ENCODE measurements around the gene PLAC8. TPM values are rescaled to one million over a fixed set of nuclear protein-coding genes. Genes with fewer than 3 reads are reported as not detected.
"Not testable (repeated sequence)": the region's sequence is repeated elsewhere in the genome, so short reads cannot be mapped to it uniquely, and the experiment has no call there.

PLAC8 gene
- total RNA-seq, 4 donors from 2014 or later, result 0.78 to 3.5 (median 2.0) TPM

DNA sequence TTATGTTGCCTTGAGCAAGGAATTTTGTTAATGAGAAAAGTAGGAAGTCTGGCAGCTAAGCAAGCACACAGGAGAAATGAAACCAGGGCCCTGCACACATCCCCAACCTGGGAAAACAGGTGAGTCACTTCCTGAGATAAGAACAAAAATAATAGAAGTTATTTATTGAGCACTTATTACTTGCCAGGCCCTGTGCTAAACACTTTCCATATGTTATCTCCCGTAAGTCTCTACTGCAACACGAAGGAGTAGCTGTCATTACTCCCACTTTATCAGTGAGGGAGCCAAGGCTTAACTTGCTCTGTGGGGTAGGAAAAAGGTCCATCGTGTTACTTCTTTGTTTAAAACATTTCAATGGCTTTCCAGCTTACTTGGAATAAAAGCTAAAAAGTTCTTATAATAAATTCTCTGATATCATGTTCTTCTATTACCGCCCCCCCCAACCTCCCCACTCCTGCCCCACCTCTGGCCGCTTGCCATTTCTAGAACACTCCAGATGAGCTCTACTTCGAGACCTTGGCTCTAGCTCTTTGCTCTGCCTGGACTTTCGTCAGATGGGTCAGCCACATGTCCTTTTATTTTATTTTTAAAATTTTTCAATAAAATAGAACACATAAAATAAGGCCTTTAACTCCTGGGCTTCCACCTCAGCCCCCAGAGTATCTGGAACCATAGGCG lies 36.3 kb upstream of the PLAC8 start:
- Histone ChIP-seq H3K27me3 (no peaks in the 10 kb centered on the region), H3K9me3 (no peaks in the 10 kb centered on the region), H3K4me1 (no peaks in the 10 kb centered on the region), H3K36me3 (no peaks in the 10 kb centered on the region), H3K4me3 (no peak overlapping the region), H3K27ac (replicated peaks in 1 of 4) (no peak overlapping the region)
- WGBS, result 73% methylated on average over 8 of the region's 8 CpGs
- no peak for DNase-seq (ENCODE audit: extremely low spot score)
- no peak for TF ChIP-seq POLR2A (IDR thresholded peaks at IDR 0.05; ENCODE audit: low read depth)
- no peak for TF ChIP-seq EP300 (IDR thresholded peaks at IDR 0.05)
- TF ChIP-seq, protein P1, sequence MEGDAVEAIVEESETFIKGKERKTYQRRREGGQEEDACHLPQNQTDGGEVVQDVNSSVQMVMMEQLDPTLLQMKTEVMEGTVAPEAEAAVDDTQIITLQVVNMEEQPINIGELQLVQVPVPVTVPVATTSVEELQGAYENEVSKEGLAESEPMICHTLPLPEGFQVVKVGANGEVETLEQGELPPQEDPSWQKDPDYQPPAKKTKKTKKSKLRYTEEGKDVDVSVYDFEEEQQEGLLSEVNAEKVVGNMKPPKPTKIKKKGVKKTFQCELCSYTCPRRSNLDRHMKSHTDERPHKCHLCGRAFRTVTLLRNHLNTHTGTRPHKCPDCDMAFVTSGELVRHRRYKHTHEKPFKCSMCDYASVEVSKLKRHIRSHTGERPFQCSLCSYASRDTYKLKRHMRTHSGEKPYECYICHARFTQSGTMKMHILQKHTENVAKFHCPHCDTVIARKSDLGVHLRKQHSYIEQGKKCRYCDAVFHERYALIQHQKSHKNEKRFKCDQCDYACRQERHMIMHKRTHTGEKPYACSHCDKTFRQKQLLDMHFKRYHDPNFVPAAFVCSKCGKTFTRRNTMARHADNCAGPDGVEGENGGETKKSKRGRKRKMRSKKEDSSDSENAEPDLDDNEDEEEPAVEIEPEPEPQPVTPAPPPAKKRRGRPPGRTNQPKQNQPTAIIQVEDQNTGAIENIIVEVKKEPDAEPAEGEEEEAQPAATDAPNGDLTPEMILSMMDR (IDR thresholded peaks at IDR 0.05), result no peak
- TF ChIP-seq POLR2AphosphoS5 (IDR thresholded peaks at IDR 0.05), result no peak
- intact Hi-C loops (cut with DNase I), result no loop called here

DNA sequence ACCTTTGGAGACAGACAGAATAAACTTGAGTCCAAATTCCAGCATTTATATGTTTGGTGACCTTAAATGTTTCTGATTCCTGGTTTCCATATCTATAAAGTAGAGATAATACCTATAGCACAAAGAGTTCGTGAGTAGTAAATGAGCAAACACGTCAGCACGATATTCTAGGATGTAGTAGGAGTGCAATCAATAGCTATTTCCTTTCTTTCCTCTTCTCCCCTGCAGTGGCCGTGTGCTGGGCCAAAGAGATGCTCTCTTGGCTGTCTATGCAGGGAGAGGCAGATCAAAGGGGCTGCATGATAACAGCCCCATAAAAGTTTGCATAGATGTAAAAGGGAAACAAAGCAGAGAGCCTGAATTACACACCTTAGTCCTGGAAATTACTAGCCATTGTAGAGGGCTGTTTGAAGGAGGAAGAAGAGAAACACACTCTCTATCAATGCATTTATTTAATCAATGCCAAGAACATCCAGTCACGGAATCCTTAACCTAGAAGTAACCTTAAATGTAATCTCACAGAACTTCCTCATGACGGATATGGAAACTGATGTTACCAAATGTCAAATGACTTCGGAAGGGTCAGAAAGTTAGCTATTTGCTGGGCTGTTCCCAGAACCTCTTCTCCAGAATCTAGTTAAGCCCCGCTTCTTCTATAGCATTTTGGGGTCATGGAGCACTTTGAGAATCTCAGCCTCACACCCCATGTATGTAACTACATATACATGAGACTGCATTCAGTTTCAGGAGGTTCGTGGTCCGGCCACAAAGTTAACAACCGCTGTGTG lies 35.5 kb upstream of the PLAC8 start:
- no peak overlapping the region for H3K27ac ChIP-seq (replicated peaks in 1 of 4)
- no peaks in the 10 kb centered on the region for H3K4me1 ChIP-seq
- 67% methylated on average over 11 of the region's 11 CpGs for WGBS
- no peaks in the 10 kb centered on the region for H3K36me3 ChIP-seq
- no peak for TF ChIP-seq EP300 (IDR thresholded peaks at IDR 0.05)
- TF ChIP-seq, protein P1 (IDR thresholded peaks at IDR 0.05), result no peak
- no peak for TF ChIP-seq POLR2A (IDR thresholded peaks at IDR 0.05; ENCODE audit: low read depth)
- no peak for TF ChIP-seq POLR2AphosphoS5 (IDR thresholded peaks at IDR 0.05)
- no peak for DNase-seq (ENCODE audit: extremely low spot score)
- no peaks in the 10 kb centered on the region for H3K27me3 ChIP-seq
- intact Hi-C loops (cut with DNase I), result no loop called here
- no peaks in the 10 kb centered on the region for H3K9me3 ChIP-seq
- no peak overlapping the region for H3K4me3 ChIP-seq

DNA sequence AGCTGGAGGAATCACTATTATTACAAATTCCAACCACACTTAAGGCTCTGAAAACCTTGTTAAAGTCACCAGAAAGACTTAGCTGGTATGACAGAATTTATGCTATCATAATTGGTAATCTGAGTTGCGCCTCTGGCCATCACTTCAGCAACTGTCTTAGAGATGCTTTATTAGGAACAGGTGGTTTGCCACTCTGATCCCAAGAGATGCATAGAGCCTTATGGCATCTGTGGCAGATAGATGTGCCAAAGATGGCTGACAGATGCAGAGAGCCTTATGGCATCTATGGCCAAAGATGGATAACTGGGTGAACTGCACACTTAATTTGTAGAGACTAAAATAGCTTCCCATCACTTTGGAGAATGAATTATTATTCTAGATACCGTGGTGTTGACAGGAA lies 32.3 kb upstream of the PLAC8 start:
- no peaks in the 10 kb centered on the region for H3K27me3 ChIP-seq
- TF ChIP-seq POLR2AphosphoS5 (IDR thresholded peaks at IDR 0.05) (no peak), EP300 (IDR thresholded peaks at IDR 0.05) (no peak)
- TF ChIP-seq, protein P1 (IDR thresholded peaks at IDR 0.05), result no peak
- H3K4me1 ChIP-seq, result no peaks in the 10 kb centered on the region
- no peak for DNase-seq (ENCODE audit: extremely low spot score)
- 88% methylated on average over 2 of the region's 2 CpGs for WGBS
- intact Hi-C loops (cut with DNase I), result no loop called here
- H3K4me3 ChIP-seq, result no peak overlapping the region
- no peak overlapping the region for H3K27ac ChIP-seq (replicated peaks in 1 of 4)
- H3K36me3 ChIP-seq, result no peaks in the 10 kb centered on the region
- no peaks in the 10 kb centered on the region for H3K9me3 ChIP-seq

DNA sequence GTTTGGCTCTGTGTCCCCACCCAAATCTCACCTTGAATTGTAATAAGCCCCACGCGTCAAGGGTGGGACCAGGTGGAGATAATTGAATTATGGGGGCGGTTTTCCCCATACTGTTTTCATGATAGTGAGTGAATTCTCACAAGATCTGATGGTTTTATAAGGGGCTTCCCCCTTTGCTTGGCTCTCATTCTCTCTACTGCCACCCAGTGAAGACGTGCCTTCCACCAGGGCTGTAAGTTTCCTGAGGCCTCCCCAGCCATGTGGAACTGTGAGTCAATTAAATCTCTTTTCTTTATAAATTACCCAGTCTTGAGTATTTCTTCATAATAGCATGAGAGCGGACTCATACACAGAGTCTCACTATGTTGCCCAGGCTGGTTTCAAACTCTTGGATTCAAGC lies 31.2 kb upstream of the PLAC8 start:
- intact Hi-C loops (cut with DNase I); H3K27me3 ChIP-seq; H3K27ac ChIP-seq (replicated peaks in 1 of 4); H3K36me3 ChIP-seq; H3K4me3 ChIP-seq; DNase-seq (ENCODE audit: extremely low spot score); H3K9me3 ChIP-seq; H3K4me1 ChIP-seq: not testable (repeated sequence)
- WGBS, result 91% methylated on average over 5 of the region's 5 CpGs

DNA sequence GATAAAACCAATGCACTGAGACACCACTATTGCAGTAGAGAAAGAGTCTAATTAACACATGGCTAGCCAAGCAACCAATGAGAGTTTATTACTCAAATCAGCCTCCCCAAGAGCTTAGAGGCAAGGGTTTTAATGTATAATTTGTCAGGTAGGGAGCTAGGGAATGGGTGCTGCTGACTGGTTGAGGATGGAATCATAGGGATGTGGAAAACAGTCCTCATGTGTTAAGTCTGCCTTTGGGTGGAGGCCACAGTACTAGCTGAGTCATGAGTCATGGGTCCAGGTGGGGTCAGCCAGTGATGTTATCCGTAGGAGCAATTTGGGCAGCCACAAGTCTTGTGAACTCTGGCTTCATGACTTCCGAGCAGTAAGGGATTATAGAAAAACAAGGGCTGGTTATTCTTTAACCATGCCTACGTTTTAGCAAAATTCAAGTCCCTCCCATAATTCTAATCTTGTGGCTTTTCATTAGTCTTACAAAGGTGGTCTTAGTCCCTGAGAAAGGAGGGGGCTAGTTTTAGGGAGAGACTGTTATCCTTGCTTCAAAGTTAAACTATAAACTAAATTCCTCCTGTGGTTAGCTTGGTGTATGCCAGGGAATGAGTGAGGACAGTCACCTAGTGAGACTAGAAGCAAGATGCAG lies 25.1 kb upstream of the PLAC8 start:
- Histone ChIP-seq H3K4me1 (no peaks in the 10 kb centered on the region), H3K36me3 (no peaks in the 10 kb centered on the region), H3K4me3 (no peak overlapping the region), H3K27ac (replicated peaks in 1 of 4) (no peak overlapping the region), H3K27me3 (no peaks in the 10 kb centered on the region), H3K9me3 (no peaks in the 10 kb centered on the region)
- intact Hi-C loops (cut with DNase I), result no loop called here
- no peak for TF ChIP-seq POLR2A (IDR thresholded peaks at IDR 0.05; ENCODE audit: low read depth)
- TF ChIP-seq POLR2AphosphoS5 (IDR thresholded peaks at IDR 0.05), result no peak
- TF ChIP-seq EP300 (IDR thresholded peaks at IDR 0.05), result no peak
- TF ChIP-seq, protein P1 (IDR thresholded peaks at IDR 0.05), result no peak
- WGBS, result 93% methylated on average over 3 of the region's 3 CpGs
- DNase-seq (ENCODE audit: extremely low spot score), result no peak

Measured in esophagus muscularis mucosa (tissue), 4 donors.